Jurkat, Clone E6-1 (cell line): ENCODE data around the gene SOX6.
"Not testable (repeated sequence)": the region's sequence is repeated elsewhere in the genome, so short reads cannot be mapped to it uniquely, and the experiment has no call there.

Experiments
- DNase-seq: peaks from one replicate; pipeline ENCODE4 v3.0.0-alpha.2; 2011; ENCODE audit warnings: low read depth, low spot score
- H3K4me3 ChIP-seq: 2 replicates; pipeline ENCODE4 v1.5.1; 2011; ENCODE audit warnings: mild to moderate bottlenecking, low read length, control low read depth, moderate library complexity

The SOX6 gene

DNA sequence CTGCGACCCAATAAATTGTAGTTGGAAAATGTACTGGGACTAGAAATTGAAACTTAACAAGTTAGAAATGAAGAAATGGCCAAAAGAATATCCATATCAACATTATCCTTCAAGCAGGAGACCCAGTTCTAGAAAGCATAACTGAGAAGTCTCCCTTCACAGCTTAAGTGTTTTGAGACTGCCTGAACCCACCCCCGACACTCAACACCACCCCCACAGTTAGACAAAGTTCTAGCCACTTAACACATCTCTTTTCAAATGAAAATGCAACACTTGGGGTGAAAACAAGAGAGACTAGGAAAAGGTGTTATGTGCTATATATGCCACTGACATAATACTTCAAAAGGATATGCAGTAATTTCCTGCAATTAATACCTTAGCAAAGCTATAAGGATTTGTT lies 184.5 kb downstream of the SOX6 start:
- DNase-seq: no peak
- no peak overlapping the region for H3K4me3 ChIP-seq

- no peak for DNase-seq
- H3K4me3 ChIP-seq: no peak overlapping the region
Measured at GRCh38 chr11:16169956-16170847, 186.1 kb downstream of the SOX6 start.

GRCh38 chr11:16169541-16169940 lies 186.8 kb downstream of the SOX6 start:
- no peak for DNase-seq
- no peak overlapping the region for H3K4me3 ChIP-seq

GRCh38 chr11:16167706-16168487 lies 188.4 kb downstream of the SOX6 start:
- H3K4me3 ChIP-seq: no peak overlapping the region
- DNase-seq: no peak

GRCh38 chr11:16166571-16166970 lies 189.8 kb downstream of the SOX6 start:
- no peak for DNase-seq

GRCh38 chr11:16160146-16160545 lies 196.2 kb downstream of the SOX6 start:
- no peak for DNase-seq
- H3K4me3 ChIP-seq: no peak overlapping the region

More at GRCh38 chr11:16166571-16166970, 189.8 kb downstream of the SOX6 start:
- H3K4me3 ChIP-seq: no peak overlapping the region

- H3K4me3 ChIP-seq: no peak overlapping the region
- no peak for DNase-seq
Measured at GRCh38 chr11:16158426-16158994, 197.8 kb downstream of the SOX6 start.

DNA sequence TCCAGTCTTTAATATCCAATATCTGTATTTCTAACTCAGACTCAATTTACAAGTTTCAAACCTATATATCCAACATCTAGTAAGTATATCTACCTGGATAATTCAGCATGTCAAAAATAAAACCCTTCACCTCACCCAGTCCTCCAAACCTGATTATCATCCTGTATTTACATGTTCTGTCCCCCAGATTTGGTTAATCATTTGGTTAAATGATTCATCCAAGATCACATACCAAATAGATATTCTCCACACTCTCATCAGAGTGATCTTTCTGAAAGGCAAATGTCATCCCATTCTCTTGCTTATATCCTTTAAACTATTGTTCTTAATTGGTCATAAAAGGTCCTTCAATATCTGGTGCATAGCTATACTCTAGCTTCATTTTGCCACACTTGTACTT lies 199.0 kb downstream of the SOX6 start:
- no peak for DNase-seq
- no peak overlapping the region for H3K4me3 ChIP-seq

DNA sequence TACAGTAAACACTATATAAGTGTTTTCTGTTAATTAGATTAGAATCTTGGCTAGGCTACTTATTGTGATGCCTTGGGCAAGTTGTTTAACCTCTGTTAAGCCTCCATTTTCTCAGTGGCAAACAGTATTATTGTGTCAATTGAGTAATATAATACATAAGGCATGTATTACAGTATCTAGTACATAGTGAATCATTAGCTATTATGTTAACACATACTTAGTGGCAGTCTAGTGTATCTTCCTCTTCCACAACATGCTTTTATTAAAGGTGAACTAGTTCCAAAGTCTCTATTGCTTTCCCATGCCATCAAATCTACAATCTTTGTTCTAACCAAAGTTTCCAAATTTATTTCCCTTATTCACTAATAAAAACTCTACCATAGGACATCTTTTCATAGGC lies 200.9 kb downstream of the SOX6 start:
- no peak for DNase-seq
- no peak overlapping the region for H3K4me3 ChIP-seq

- no peak for DNase-seq
- H3K4me3 ChIP-seq: no peak overlapping the region
Measured at GRCh38 chr11:16154715-16155396, 201.5 kb downstream of the SOX6 start.

- no peak for DNase-seq
- H3K4me3 ChIP-seq: no peak overlapping the region
Measured at GRCh38 chr11:16153951-16154350, 202.4 kb downstream of the SOX6 start.

- DNase-seq: no peak
- no peak overlapping the region for H3K4me3 ChIP-seq
Measured at GRCh38 chr11:16151138-16151537, 205.2 kb downstream of the SOX6 start.

DNA sequence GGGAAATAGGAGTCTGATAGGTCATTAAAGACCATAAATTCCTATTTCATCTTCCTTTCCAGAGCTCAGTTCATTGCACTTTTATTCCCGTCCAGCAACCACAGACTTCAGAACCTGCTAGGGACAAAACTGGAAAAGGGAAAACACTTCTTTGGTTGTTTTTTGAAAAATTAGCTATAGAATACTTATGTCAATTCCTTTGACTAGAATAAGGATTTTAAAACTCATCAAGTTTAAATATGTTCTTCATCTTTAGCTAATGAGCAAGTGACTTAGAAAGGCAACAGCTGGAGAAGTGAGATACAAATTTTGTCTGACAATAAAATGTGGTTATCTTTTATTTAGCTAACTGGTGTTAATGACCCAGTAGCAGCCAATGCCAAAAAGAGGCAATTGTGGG lies 206.9 kb downstream of the SOX6 start:
- H3K4me3 ChIP-seq: no peak overlapping the region
- no peak for DNase-seq

DNA sequence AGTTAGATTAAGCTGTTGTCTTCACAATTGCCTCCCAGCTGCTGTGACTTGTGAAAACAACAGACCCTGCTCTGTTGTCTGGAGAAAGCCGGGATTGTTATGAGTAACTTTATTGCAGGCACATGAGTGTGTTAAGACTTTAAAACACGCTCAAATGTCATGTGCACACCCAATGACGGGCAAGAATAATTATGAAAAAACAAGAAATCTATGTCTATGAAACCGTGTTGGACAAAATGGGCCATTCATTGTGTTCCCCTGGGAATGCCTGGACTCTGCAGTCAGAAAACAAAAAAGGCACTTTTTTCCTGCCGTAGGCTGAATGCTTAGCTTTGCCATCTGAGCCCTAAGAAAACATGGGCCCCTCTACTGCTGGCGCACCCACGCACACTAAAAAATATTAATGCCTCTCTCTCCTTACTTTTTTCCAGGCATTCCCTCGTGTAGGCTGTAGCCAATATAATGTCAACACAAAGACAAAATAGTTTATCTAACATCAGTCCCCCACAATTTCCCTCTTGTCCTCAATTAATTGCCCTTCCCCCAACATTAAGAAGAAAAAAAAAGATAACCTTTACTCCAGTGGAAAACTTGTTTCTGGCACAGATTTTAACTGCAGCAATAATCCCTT lies 207.9 kb downstream of the SOX6 start:
- no peak overlapping the region for H3K4me3 ChIP-seq
- no peak for DNase-seq

GRCh38 chr11:16146980-16147379 lies 209.4 kb downstream of the SOX6 start:
- not testable (repeated sequence) for H3K4me3 ChIP-seq, DNase-seq

DNA sequence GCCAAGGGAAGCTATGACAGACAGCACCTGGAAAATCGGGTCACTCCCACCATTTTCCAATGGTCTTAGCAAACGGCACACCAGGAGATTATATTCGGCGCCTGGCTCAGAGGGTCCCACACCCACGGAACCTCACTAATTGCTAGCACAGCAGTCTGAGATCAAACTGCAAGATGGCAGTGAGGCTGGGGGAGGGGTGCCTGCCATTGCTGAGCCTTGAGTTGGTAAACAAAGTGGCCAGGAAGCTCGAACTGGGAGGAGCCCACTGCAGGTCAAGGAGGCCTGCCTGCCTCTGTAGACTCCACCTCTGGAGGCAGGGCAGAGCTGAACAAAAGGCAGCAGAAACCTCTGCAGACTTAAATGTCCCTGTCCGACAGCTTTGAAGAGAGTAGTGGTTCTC lies 214.7 kb downstream of the SOX6 start:
- not testable (repeated sequence) for H3K4me3 ChIP-seq, DNase-seq

GRCh38 chr11:16141162-16141561 lies 215.2 kb downstream of the SOX6 start:
- H3K4me3 ChIP-seq, DNase-seq: not testable (repeated sequence)

DNA sequence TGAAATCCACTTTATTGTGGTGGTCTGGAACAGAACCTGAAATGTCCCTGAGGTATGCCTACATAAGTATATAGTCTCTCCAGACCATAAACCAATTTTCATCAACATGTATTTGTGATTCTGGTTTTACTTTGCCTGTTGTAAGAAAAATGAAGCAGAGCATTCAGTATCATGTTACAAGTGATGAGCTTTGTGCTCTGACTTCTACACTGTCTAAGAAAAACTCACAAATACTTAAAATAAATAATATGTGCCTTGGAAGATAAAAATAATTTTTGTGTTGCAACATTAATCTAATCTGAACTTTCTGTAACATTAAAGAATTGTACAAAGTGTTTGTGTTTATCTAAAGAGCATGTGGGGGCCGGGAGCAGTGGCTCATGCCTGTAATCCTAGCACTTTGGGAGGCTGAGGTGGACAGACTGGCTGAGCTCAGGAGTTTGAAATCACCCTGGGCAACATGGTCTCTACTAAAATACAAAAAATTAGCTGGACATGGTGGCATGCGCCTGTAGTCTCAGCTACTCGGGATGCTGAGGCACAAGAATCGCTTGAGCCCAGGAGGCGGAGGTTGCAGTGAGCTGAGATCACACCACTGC lies 219.5 kb downstream of the SOX6 start:
- no peak for DNase-seq
- no peak overlapping the region for H3K4me3 ChIP-seq

DNA sequence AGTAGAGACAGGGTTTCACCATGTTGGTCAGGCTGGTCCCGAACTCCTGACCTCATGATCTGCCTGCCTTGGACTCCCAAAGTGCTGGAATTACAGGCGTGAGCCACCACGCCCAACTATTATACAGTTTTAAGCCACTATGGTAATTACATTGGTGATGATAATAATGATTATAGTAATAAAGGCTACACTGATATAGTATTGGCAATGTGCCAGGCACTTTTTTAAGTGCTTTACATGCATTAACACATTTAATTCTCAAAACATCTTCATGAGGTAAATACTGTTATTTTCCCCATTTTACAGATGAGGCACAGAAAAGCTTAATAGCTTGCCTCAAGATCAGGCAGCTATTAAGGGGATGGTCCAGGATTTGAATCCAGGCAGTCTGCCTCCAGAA lies 222.5 kb downstream of the SOX6 start:
- no peak for DNase-seq
- no peak overlapping the region for H3K4me3 ChIP-seq
